CD4-positive, alpha-beta T cell treated with Interleukin-6 at 100 ng/mL for 8 hours (primary cell): ENCODE data around the gene ZBTB45.

Experiments
- DNase-seq: peaks from one replicate; pipeline ENCODE4 v3.0.0-alpha.2; 2020; ENCODE audit warnings: mixed read lengths, low spot score

ZBTB45 gene

DNA sequence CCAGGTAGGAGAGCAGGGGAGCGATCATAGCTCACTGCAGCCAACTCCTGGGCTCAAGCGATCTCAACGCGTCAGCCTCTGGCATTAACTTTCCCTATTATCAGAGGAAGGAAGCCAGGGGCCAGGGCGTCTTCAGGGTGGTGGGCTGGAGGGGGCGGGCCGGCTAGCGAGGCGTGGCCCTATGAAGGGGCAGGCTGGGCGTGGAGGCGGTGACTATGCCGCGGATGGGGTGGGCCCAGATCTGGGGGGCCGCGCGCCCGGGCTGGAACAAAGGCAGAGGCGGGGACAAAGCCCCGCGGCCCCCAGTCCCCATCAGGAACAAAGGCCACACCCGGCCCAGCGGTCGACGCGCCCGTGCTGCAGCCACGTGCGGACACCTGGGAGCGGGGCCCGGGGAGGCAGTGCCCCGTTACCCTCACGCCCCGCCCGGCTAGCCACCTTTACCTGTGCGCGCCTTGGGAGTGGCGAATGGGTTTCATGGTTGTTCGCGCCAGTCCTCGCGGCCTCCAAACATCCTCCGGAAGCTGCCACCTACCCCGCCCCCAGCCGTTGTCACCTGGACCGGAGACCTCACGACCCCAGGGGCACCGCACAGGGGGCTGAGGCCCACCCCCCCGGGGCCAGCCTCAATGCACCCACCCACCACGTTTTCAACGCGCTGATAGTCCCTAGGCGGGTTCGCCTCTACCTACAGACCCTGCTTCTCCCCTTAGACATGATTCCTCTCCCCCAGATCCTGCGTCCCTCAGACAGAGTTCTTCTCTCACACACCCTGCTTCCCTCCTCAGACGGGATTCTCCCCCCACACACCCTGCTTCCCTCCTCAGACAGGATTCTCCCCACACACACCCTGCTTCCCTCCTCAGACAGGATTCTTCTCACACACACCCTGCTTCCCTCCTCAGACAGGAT lies 18.9 kb upstream of the ZBTB45 start:
- peak; percentile 36 for DNase-seq

DNA sequence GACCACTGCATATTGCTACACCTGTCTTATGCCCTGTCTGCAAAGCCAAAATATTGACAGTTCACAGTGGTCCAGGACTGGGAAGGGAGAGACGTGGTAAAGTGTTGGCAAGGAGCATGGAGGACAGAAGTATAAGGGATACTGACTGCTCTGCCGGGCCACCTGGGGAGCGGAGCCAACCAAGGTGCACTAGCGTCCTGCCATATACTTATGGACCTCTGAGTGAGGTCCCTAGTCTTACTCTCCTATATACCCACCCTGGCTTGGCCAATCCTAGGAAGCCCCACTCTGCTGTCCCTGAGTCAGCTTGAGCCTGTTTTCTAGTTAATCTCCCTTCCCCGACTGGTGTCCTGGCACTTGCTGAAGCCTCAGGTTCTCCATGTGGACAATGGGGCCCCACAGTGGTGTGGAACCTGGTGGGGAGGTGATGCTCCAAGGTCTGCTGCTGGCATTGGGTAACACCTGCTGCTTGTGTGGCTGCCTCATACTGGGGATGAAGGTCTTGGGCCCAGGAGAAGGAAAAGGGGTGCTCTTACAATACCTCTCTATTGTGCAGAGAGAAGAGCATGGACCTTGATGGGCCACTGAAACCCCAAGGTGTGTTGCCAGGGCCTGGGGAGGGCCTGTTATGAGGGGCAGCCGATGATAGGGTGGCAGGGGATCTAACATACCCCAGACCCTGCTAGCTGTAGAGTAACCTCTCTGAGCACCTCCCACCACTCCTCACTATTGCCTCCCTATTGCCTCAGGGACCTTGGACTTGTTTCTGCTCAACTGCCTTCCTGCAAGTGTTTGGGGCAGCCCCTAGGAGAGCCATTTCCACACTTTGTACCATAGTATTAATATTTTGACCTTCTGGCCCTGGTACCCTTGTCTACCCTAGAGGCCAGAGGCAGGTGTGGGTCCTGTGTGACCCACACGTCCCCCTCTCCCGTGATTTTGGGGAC lies 17.5 kb upstream of the ZBTB45 start:
- no peak for DNase-seq

DNA sequence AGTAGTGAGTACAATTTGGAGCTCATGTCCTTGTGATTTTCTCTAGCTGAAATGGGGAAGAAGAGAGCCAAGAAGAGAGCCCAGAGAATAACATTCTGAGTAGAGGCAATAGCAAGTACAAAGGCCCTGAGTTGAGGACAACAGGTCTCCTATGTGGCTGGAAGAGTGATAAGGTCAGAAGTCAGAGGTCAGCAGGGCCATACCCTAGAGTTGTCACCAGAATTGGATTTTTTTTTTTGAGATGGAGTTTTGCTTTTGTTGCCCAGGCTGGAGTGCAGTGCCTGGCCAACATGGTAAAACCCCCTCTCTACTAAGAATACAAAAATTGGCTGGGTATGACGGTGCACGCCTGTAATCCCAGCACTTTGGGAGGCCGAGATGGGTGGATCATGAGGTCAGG lies 16.2 kb upstream of the ZBTB45 start:
- DNase-seq, result no peak

DNA sequence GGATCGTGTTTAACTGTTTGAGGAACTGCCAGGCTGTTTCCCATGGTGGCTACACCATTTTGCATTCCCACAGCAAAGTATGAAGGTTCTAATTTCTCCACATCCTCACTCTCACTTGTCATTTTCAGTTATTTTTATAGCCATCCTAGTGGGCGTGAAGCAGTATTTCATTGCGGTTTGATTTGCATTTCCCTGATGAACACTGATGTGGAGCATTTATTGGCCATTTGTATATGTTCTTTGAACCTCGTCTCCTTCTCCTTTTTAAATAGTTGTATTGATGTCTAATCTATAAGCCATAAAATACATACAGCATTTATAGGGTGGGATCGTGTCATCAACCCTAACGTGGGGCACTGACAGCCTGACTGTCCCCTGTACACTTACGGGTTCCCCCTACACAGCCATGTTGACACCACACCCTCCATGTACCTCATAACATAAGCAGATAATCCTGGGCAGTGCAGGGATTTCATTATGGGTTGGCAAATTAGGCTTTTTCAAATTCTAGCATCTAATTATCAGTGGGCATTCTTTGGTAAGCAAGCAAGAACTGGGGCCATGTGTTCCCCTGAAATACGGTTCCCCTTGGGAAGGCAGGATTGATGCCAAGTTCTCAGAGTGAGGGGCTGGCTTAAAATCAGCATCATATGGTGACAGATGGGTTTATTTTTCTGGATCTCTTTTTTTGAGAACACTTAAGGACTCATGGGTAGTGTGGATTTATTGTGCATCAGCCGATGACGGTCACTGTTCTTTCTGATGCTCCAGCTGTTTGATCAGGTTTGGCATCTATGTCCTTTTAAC lies 11.6 kb upstream of the ZBTB45 start:
- DNase-seq, result no peak

DNA sequence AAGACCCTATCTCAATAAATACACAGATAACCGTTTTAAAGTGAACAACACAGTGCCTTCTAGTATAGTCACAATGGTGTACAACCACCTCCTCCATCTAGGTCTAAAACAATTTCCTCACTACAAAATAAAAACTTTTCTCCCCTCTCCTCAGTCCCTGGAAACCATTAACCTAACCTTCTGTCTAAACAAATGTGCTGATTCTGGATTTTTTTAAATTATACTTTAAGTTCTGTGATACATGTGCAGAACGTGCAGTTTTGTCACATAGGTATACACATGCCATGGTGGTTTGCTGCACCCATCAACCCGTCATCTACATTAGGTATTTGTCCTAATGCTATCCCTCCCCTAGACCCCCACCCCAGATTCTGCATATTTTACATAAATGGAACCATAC lies 9.8 kb upstream of the ZBTB45 start:
- no peak for DNase-seq

DNA sequence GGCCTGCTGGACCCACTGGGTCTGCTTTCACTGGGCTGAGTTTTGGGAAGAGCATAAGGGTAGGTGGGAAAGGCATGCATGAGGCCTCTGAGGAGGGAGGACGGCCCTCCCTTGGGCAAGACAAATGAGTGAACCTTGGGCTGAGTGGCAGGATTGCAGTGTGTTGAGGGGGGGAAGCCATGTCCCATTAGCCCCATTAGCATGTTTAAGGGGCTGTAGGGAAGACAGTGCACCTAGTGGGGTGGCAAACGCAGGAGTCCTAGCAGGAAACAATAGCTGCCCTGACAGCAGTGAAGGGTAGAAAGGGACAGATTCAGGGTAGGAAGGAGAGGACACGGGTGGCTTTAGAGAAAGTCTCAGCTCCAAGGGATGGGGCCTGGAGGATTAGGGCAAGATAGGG lies 3.1 kb upstream of the ZBTB45 start:
- DNase-seq, result no peak

DNA sequence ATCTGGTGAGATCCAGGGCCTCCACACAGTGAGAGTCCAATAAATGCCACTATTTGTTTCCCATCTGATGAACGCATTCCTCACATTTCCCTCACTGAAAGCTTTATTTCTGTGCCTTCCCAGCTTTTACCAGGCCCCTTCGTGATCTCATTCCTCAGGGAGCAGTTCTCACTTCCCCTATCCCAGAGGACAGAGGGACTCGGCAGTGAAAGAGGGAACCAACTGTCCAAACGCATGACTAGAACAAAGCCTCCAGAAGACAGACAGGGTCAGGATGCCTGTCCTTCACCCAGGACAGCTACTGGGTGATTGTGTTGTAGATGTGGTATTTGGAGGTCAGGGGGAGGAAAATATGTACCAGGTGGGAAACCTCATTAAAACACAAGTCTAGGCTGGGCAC lies 2.0 kb upstream of the ZBTB45 start:
- DNase-seq, result no peak

DNA sequence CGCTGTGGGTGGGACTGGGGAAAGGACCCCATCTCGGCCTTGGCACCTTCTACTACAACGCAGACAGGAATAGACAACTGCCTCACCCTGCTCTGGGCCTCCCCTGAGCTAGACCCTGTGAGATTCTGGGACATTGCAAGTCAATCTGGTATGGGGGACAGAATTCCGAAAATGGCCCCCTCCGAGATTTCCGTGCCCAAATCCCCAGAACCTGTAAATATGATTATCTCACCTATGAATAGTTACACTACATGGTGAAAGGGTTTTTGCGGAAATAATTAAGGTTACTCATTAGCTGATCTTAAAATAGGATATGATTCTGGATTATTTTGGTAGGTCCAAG lies 618 bp upstream of the ZBTB45 start:
- no peak for DNase-seq

DNA sequence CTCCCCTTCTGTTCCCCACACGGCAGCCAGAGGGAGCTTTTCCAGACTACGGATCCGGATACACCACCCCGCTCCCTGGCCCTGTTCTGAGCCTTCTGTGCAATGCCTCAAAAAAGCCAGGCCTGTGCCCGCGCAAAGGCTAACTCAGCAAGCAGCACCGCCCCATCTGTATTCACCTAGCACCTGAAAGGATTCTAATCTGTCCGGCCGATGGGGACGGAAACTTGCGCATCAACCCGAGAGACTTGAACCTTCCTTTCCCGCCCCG lies 589 bp downstream of the ZBTB45 start:
- peak; percentile 43 for DNase-seq

DNA sequence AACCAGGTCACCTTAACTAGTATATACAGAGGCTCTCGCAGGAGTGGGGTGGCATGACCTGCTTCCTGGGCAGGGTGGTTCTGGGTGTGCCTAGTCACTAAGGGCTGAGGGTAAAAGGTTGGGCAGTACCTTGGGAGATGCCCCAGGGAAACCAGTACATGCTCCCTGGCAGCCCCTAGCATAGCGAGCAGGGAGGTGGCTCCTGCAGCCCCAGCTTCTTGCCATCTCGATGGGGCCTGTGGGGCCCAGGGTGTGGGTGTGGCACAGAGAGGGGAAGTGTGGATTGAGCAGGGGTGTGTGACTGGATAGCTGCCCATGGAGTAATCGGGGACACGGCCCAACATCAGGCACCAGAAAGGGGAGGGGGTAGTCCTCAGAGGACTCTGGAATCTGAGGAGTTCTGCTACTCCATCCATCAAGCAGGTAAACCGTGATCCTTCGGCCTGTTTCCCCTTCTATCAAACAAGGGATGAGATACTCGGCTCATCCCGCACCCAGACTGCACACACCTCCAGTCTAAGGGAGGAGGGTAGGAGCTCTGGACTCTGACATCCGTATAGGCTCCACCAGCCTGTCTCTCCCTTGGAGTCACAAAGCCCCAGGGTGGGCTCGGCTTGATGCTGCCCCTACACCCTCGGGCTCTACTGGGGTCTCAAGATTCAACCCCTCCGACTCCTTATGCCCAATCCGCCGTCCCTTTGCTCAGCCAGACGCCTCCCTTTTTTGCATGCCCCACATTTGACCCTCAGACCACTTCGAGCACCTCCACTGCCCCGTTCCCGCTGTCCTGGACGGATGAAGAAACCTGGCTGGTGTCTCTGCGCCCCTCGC lies 1.1 kb downstream of the ZBTB45 start:
- DNase-seq, result no peak

DNA sequence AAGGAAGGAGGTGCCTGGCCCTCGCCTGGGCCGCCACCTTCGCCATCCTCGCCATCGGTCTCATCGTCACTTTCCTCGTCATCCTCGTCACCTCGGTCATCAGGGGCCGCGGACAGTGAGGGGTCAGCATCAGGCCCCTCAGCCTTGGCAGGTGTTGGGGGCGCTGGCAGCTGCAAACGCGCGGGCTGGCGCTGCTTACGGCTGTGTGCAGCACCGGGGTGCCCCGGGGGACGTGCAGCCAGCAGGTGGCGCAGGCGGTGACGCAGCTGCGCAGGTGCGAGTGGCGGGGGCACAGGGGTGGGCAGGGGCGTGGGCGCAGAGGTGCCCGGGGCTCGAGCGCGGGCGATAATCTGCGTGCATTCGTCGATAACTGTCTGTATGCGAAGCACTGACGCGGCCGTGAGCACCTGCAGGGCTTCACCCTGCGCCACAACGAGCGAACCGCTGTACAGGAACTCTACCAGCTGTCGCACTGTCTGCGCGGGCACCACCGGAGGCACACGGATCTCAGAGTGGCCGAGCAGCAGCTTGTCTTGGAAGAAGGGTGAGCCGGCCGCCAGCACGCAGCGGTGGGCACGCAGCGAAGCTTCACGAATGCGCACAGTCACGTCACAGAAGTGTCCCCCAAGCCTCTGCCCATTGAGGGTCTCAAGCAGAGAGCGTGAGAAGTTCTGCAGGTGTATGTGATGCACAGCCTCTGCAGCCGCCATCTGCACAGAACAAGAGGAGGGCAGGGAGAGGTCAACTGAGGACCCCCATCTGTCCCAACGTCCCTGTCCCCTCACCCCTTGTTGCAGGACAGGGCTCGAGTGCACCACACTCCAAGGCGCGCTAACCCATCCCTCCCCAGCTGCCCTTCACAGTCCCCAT lies 2.4 kb downstream of the ZBTB45 start:
- DNase-seq, result no peak

DNA sequence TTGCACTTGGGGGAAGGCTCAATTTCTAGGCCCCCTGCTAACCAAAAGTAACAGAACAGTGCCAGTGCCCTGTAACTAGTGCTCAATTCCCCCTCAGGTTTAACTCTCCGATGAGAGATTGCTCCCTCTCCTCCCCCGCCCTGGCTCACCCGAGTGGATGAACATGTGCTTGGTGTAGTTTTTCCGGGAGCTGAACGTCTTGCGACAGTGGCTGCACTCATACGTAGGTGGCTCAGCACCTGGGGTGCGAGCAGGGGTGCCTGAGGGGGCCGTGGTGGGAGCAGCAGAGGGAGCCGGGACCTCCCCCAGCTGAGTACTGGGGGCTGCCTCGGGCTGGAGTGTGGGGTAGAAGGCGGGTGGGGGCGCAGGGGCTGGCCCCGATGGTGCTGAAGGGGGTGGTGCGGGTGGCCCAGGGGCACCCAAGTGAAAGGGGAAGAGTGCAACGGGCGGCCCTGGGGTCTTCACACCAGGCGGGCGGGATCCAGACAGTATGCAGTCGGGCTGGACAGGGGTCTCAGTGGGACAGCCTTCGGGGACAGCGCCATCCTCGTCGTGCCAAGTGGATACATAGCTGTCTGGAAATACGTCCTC lies 3.3 kb downstream of the ZBTB45 start:
- DNase-seq, result no peak

DNA sequence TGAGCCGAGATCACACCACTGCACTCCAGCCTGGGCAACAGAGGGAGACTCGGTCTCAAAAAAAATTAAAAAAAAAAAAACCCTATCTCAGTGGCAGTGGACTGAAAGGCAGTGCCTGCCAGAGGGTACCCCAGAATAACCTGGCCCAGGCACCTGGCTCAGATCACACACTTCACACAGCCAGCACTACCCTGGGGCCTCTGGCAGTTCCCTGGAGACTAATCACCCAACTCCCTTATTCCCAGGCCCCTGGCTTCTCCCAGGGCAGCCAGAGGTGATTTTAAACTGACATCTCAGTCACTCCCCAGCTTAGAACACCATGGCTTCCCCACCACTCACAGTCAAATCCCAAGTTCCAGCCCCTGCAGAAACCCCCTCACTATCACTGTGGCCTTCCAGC lies 4.4 kb downstream of the ZBTB45 start:
- no peak for DNase-seq

DNA sequence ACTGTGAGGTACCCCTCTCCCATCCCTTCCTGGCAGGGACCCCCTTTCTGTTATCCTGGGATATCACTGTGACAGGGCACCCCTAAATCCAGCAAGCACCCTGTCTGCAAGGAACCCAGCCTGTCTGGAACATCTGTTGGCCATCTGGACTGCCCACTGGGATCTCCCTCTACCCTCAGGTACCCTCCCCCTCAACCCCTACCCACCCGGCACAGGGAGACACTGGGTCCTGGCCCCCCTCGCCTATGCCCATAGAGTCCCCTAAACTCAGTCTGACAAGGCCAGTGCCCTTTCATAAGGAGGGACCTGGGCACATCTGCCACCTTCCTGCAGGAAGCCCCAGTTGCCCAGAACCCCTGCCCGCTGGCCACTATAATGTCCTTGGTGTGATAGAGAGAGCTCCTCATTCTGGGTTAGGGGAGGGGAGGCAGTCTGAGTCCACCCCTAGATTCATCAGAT lies 5.0 kb downstream of the ZBTB45 start:
- DNase-seq, result no peak

DNA sequence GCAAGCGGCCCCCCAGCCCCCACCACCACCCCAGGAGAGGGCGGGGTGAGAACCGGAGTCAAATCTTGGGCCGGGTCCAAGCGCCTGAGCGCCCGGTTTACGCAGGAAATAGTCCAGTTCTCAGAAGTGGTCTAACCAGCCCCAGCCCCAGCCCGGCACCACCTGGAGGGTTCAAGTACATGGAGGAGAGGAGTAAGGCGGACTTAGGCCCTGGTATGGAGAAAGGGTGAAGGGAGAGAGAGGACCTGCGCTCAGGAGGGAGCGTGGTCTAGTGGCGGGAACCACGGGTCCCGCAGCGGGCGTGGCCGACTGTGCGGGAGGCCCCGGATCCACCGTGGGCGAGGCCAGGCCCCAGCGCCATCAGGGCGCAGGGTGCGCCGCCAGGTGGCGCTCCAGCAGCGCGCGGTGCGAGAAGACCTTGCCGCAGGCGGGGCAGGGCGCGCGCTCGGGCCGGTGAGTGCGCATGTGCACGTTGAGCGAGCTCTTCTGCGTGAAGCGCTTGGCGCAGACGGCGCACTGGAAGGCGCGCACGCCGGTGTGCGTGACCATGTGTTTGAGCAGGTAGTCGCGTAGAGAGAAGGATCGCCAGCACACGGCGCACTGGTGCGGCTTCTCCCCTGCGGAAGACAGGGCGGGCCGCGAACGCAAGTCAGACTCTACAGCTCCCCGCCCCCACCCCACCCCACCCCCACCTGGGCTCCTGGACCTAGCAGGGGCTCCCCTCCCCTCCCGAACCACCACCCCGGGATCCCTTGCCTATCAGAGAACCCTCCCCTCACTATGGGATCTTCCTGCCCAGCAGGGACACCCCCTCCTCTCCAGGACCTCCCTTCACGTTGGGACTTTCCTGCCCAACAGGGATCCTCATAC lies 5.7 kb downstream of the ZBTB45 start:
- DNase-seq, result peak; percentile 94

DNA sequence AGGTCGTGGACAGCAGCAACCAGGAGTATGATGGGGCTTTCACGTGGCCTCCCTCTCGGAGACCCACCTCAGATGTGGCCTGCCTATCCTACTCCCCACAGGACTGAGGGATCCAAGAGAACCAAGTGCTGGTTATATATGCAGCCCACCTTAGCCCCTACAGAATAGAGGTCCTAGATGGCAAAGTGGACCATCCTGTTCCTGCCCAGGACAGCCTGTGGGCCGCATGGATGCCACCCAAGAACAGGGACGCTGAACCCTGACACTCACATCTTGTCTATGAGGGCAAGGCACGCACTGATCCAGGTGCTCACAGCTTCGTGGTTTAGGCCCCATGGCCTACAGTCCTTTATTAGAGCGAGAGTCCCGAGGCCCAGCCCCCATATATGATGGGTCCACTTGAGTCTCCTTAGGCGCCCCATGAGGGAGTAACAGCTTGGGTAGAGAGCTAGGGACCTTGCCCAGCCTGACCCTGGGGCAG lies 6.4 kb downstream of the ZBTB45 start:
- no peak for DNase-seq

DNA sequence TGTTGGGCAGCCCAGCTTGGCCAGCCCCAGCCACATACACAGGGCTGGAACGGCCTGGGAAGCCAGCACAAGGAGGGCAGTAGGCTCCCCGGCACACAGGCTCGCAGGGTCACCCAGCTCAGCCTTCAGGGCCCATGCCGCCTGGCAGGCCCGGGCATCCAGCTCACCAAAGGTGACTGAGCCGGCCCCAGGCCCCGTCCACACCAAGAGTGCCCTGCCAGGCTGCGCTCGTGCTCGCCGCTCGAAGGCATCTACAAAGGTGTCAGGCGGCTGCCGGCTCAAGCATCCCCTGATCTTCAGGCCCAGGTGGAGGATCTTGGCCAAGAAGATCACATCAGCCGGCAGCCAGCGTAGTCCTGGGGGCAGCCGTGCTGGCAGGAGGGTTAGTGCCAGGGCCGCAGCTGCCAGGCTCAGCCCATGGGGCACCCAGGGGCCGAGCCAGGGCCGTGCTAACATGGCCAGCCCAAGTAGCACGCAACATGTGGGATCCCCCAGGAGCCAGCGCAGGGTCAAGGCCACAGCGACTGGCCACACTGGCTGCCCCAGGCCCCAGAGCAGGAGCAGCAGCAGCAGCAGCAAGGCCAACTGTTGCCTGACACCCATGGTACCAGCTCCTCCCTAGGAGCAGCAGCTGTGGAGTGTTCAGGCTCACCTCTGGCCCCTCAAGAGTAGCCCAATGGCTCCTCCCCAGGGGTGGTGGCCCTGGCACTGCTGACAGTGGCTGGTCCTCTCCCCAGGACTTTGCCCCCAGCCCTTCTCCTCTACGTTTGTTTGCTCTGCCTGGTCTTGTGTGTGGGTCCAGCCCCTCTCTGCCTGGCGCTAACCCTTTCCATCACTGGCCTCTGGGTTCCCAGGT lies 8.0 kb downstream of the ZBTB45 start, which contains the start of gene SLC27A5:
SLC27A5 (minus strand) TSS at position 640 of the 856 bp plus-strand sequence; CDS start at position 603, 37 bp downstream.
- DNase-seq, result no peak
